Dermis lymphatic vessel endothelial cell (primary cell): Measurements from ENCODE around the gene RNF40. TPM values are rescaled to one million over a fixed set of nuclear protein-coding genes. Genes with fewer than 3 reads are reported as not detected.

Experiments
- total RNA-seq: library from RNA; depleted of rRNA; stranded (reverse); fragments of >200 nt; gene quantifications from 2 replicates; pipeline ENCODE4 v1.2.1, GENCODE V29; 2014

Gene RNF40
- 34.4 and 52.9 TPM in 2 replicates for total RNA-seq

DNA sequence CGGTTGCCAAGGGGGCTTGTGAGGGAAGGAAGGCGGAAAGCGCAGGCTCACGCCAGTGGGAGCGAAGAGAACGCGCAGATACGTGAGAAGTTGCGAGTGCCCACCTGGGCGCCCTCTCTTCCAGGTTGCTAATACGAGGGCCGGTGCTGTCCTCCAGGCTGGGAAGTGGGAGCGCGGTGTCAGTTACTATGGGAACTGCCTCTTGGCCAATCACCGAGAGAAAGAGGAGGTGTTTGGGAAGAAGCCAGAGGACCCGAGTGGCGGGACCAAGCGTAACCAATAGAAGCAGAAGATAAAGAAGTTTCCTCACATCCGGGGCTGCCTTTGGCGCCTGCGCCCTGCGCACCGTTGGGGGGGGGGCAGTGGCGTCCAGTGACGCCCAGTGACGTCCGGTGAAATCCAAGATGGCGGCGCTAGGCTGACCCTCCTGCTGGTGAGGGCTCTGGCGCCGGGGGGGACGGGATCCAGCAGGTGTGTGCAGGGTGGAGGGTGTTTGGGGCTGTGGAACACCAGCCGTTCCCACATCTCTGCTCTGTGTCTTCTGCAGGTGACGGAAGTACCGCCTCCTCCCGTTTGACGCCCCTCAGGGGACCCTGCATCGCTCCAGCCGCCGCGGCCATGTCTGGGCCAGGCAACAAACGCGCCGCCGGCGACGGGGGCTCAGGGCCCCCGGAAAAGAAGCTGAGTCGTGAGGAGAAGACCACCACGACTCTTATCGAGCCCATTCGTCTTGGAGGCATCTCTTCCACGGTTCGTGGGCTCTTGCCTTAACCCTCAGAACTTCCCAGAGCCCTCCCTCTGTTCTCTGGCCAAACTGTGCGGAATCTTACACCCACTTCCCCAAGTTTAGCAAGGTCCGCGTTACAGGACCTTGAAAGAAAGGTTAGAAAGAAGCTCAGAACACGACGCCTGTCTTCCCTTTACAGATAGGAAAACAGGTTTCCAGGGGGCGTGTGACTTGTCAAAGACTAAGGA lies at the start of gene RNF40, which contains the start of gene CFAP119:
Gene RNF40 (plus strand): TSS at position 395 of the 975 bp plus-strand sequence. CDS start 224 bp downstream, at position 619.
Gene CFAP119 (minus strand): TSS at position 135 of the 975 bp plus-strand sequence. CDS start 314 bp downstream, outside the sequence.

DNA sequence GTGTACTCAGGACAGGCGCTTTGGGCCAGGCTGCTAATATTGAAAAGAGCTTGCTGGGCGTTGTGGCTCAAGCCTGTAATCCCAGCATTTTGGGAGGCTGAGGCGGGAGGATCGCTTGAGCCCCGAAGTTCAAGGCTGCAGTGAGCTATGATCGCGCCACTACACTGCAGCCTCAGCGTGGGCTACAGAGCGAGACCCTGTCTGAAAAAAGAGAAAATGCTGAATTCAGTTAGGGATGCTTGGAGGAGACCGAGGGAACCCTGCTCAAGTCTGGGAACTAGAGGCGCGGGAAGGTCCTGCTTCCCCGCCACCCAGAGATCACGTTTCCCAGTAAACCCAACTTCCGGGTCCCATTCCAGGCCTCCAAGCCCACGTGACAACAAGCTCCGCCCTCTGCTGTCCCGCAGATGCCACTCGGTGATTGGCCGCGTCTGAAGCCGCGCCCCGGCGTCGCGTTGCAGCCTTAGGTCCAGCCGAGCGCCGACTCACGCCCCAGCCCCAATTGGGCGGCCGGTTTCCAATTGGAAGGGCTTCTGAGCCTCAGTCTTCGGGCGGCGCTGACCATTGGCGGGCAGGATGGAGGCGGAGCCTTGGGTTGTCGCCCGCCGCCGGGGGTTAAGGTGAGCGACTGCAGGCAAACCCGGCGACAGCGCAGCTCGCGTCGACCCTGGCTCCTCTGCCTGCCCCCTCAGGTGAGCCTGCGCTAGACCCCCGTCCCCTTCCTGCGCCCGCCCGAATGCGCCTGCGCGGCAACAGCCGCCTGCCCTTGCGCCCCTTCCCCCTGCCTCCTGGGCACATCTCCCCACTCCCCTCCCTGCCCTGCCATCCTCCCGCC lies 14.1 kb upstream of the RNF40 start, which contains the start of gene PHKG2:
Gene PHKG2 (plus strand): TSS at position 627 of the 835 bp plus-strand sequence. CDS start 396 bp downstream, outside the sequence.

DNA sequence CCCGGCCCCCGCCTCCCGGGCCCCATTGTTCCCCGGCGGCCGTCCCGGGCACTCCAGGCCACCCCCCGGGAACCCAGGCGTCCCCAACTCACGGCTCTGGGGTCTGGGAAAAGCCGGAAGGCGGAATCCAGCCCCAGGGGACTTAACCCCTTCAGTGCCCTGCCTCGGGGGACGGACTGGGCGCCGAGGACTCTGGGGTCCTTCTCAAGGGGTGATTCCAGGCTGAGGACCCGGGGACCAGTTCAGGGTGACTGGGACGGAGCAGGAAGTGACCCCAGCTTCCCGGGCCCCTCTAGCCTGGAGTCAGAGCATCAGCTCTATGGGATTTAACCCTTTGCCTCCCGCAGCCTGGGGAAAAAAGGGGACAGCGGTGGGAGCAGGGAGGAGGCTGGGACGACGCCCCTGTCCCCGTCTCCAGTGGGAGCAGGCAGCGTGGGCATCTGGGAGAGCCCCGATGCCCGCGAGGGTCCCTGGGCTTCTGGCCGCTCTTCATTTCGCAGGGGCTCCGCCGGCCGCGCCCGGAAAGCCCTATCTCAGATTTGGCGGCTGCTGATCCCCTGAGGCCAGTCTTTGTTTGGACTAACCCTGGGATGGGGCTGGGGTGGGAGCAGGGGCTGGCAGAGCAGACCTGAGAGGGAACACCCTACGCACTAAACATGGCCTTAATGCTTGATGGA lies 25.0 kb downstream of the RNF40 start, which contains the start of gene ZNF629:
Gene ZNF629 (minus strand): TSS at position 270 of the 677 bp plus-strand sequence. CDS start 2,723 bp downstream, outside the sequence.

Other genes with a start within 250 kb of the RNF40 start
- gene ZNF768, start 235.8 kb upstream of the RNF40 start, total RNA-seq = 14.8 and 15.3 TPM in 2 replicates
- gene ZNF747, start 227.5 kb upstream of the RNF40 start, total RNA-seq = 6.8 and 8.1 TPM in 2 replicates
- 3.1 and 4.6 TPM in 2 replicates for gene ZNF764, start 203.9 kb upstream of the RNF40 start, total RNA-seq
- 5.8 and 9.4 TPM in 2 replicates for gene ZNF688, start 190.6 kb upstream of the RNF40 start, total RNA-seq
- gene ZNF785, start 176.6 kb upstream of the RNF40 start, total RNA-seq = 8.3 and 12.4 TPM in 2 replicates
- gene ZNF689, start 151.9 kb upstream of the RNF40 start, total RNA-seq = 4.0 and 4.5 TPM in 2 replicates
- gene PRR14, start 111.4 kb upstream of the RNF40 start, total RNA-seq = 3.8 and 5.5 TPM in 2 replicates
- 13.9 and 14.2 TPM in 2 replicates for gene FBRS, start 103.9 kb upstream of the RNF40 start, total RNA-seq
- gene SRCAP, start 63.2 kb upstream of the RNF40 start, total RNA-seq = 27.6 TPM in 2 replicates
- gene PHKG2, start 13.9 kb upstream of the RNF40 start, total RNA-seq = 12.3 and 17.4 TPM in 2 replicates
- gene CFAP119, start 260 bp upstream of the RNF40 start, total RNA-seq = 0.54 and 1.1 TPM in 2 replicates
- gene ZNF629, start 24.9 kb downstream of the RNF40 start, total RNA-seq = 5.2 and 6.4 TPM in 2 replicates
- gene BCL7C, start 131.8 kb downstream of the RNF40 start, total RNA-seq = 56.3 and 76.8 TPM in 2 replicates
- 0.09 and 0.33 TPM in 2 replicates for gene CTF1, start 134.3 kb downstream of the RNF40 start, total RNA-seq
- gene FBXL19, start 161.2 kb downstream of the RNF40 start, total RNA-seq = 10.7 and 16.6 TPM in 2 replicates
- gene ORAI3, start 186.7 kb downstream of the RNF40 start, total RNA-seq = 30.0 and 32.7 TPM in 2 replicates
- gene SETD1A, start 195.4 kb downstream of the RNF40 start, total RNA-seq = 1.9 and 2.1 TPM in 2 replicates
- 20.3 and 28.2 TPM in 2 replicates for gene HSD3B7, start 222.9 kb downstream of the RNF40 start, total RNA-seq
- 0.34 and 0.76 TPM in 2 replicates for gene STX1B, start 248.3 kb downstream of the RNF40 start, total RNA-seq